MCF 10A (cell line): ENCODE data around the gene PSMA6. TPM values are rescaled to one million over a fixed set of nuclear protein-coding genes. Genes with fewer than 3 reads are reported as not detected.
"Not testable (repeated sequence)": the region's sequence is repeated elsewhere in the genome, so short reads cannot be mapped to it uniquely, and the experiment has no call there.

Experiments
- BruUV-seq: library from RNA; stranded (reverse); fragments of 400-500 nt; replicated peaks from 2 replicates; lab custom pipeline; 2021; lab: Mats Ljungman, UMichigan
- CTCF ChIA-PET: fragments of 300-600 bp; sonication (Branson Sonifier 250); formaldehyde crosslinking; extraction: SDS; loops from one replicate; lab custom pipeline; 2021; ENCODE audit warnings: antibody characterized with exemption, inconsistent platforms; lab: Yijun Ruan, JAX
- POLR2A ChIA-PET: fragments of 300-600, 350-650 bp; sonication (Branson Sonifier 250); formaldehyde crosslinking; extraction: SDS; loops from one replicate; lab custom pipeline; 2020; ENCODE audit warnings: antibody characterized with exemption, inconsistent platforms; lab: Yijun Ruan, JAX
- DNase-seq: peaks from one replicate; pipeline ENCODE4 v3.0.0-alpha.2; 2018; ENCODE audit not compliant: unreplicated experiment
- H3K27ac Mint-ChIP-seq: one replicate; pipeline ENCODE4 v1.8.0; 2022; ENCODE audit warnings: mild to moderate bottlenecking, low read depth, mixed read lengths; ENCODE audit not compliant: unreplicated experiment
- H3K27me3 Mint-ChIP-seq: one replicate; pipeline ENCODE4 v1.8.0; 2022; ENCODE audit warnings: mixed read lengths; ENCODE audit not compliant: insufficient read depth, unreplicated experiment
- H3K36me3 Mint-ChIP-seq: one replicate; pipeline ENCODE4 v1.8.0; 2022; ENCODE audit warnings: mild to moderate bottlenecking, moderate library complexity, mixed read lengths; ENCODE audit not compliant: insufficient read depth, unreplicated experiment
- H3K4me1 Mint-ChIP-seq: one replicate; pipeline ENCODE4 v1.8.0; 2022; ENCODE audit warnings: mixed read lengths; ENCODE audit not compliant: insufficient read depth, unreplicated experiment
- H3K4me3 Mint-ChIP-seq: one replicate; pipeline ENCODE4 v1.8.0; 2022; ENCODE audit warnings: mild to moderate bottlenecking, moderate library complexity, mixed read lengths; ENCODE audit not compliant: unreplicated experiment
- H3K9me3 Mint-ChIP-seq: one replicate; pipeline ENCODE4 v1.8.0; 2022; ENCODE audit warnings: mixed read lengths; ENCODE audit not compliant: unreplicated experiment
- CTCF ChIP-seq: fragments of 200-600 bp; IDR thresholded peaks from one replicate; pipeline ENCODE4 v1.8.0; 2022; ENCODE audit warnings: antibody characterized with exemption, mild to moderate bottlenecking; ENCODE audit not compliant: unreplicated experiment
- intact Hi-C: fragments of 100-400 bp; cut with micrococcal nuclease; formaldehyde crosslinking; loops from 2 replicates; pipeline ENCODE4 v1.14.1; 2022
- total RNA-seq: library from RNA; stranded (reverse); gene quantifications from 2 replicates; pipeline ENCODE4 v1.2.3, GENCODE V29; 2022

The PSMA6 gene
- total RNA-seq, 1 experiment from 2014 or later, result 260 TPM

GRCh38 chr14:35250319-35250718 is 41.9 kb upstream of the PSMA6 start:
- POLR2A ChIA-PET, result interaction anchor here (1.2 kb wide), 1 partner anchor 66 kb away, joined by 3 read pairs; no protein-coding TSS in a partner anchor
- no peak for DNase-seq
- Mint-ChIP-seq H3K27me3 (no peaks in the 10 kb centered on the region), H3K27ac (no peak overlapping the region), H3K4me3 (no peak overlapping the region), H3K36me3 (peaks cover 5% of the 10 kb centered on the region), H3K9me3 (no peaks in the 10 kb centered on the region), H3K4me1 (no peaks in the 10 kb centered on the region)
- intact Hi-C loops, result no loop called here
- TF ChIP-seq CTCF, result no peak
- no TSS peak for BruUV-seq
- CTCF ChIA-PET, result interaction anchor here (0.7 to 1.1 kb wide), 4 partner anchors 20 to 573 kb away, joined by 3 to 4 read pairs (median 4); no protein-coding TSS in a partner anchor

- Mint-ChIP-seq H3K4me1 (peaks cover 3% of the 10 kb centered on the region), H3K36me3 (peaks cover 10% of the 10 kb centered on the region), H3K4me3 (no peak overlapping the region), H3K27me3 (no peaks in the 10 kb centered on the region), H3K27ac (no peak overlapping the region), H3K9me3 (no peaks in the 10 kb centered on the region)
- TF ChIP-seq CTCF, result no peak
- DNase-seq, result no peak
- CTCF ChIA-PET, result interaction anchor here (0.6 kb wide), 1 partner anchor 53 kb away, joined by 3 read pairs; no protein-coding TSS in a partner anchor
- intact Hi-C loops, result no loop called here
- BruUV-seq, result no TSS peak
- POLR2A ChIA-PET, result interaction anchor here (0.8 kb wide), 1 partner anchor 23 kb away, joined by 4 read pairs; no protein-coding TSS in a partner anchor
Observed at GRCh38 chr14:35252451-35252868, 39.7 kb upstream of the PSMA6 start.

GRCh38 chr14:35253056-35253455 is 39.1 kb upstream of the PSMA6 start:
- H3K27me3 Mint-ChIP-seq, H3K4me1 Mint-ChIP-seq, BruUV-seq, H3K4me3 Mint-ChIP-seq, intact Hi-C loops, DNase-seq, H3K9me3 Mint-ChIP-seq, H3K27ac Mint-ChIP-seq: not testable (repeated sequence)
- CTCF ChIA-PET, result interaction anchor here (0.6 kb wide), 1 partner anchor 53 kb away, joined by 3 read pairs; no protein-coding TSS in a partner anchor
- peaks cover 13% of the 10 kb centered on the region for H3K36me3 Mint-ChIP-seq
- POLR2A ChIA-PET, result interaction anchor here (1.3 kb wide), 1 partner anchor 152 kb away, joined by 7 read pairs; the partner anchor contains the start of gene NFKBIA

- H3K27me3 Mint-ChIP-seq, H3K27ac Mint-ChIP-seq, BruUV-seq, H3K4me3 Mint-ChIP-seq, H3K4me1 Mint-ChIP-seq, intact Hi-C loops, H3K9me3 Mint-ChIP-seq, DNase-seq: not testable (repeated sequence)
- ChIA-PET POLR2A (interaction anchor here (0.7 to 1.3 kb wide), 2 partner anchors 30 to 151 kb away, joined by 3 to 7 read pairs; partner anchors contain the start of gene NFKBIA), CTCF (interaction anchor here (0.6 to 0.7 kb wide), 2 partner anchors 163 to 273 kb away, joined by 3 read pairs; no protein-coding TSS in a partner anchor)
- H3K36me3 Mint-ChIP-seq, result peaks cover 17% of the 10 kb centered on the region
Observed at GRCh38 chr14:35254034-35254622, 38.1 kb upstream of the PSMA6 start.

GRCh38 chr14:35254736-35255135 is 37.4 kb upstream of the PSMA6 start:
- no peak for DNase-seq
- H3K36me3 Mint-ChIP-seq, result peaks cover 17% of the 10 kb centered on the region

More at GRCh38 chr14:35254736-35255135, 37.4 kb upstream of the PSMA6 start:
- intact Hi-C loops, result no loop called here
- no peak for TF ChIP-seq CTCF
- CTCF ChIA-PET, result no interaction called here
- Mint-ChIP-seq H3K4me1 (peaks cover 9% of the 10 kb centered on the region), H3K4me3 (no peak overlapping the region), H3K27ac (no peak overlapping the region), H3K27me3 (no peaks in the 10 kb centered on the region), H3K9me3 (no peaks in the 10 kb centered on the region)
- POLR2A ChIA-PET, result interaction anchor here (0.6 to 0.7 kb wide), 2 partner anchors 31 to 208 kb away, joined by 3 read pairs; no protein-coding TSS in a partner anchor
- no TSS peak for BruUV-seq
